ENCODE results near the gene B3GALT5. TPM values are rescaled to one million over a fixed set of nuclear protein-coding genes. Genes with fewer than 3 reads are reported as not detected.

The B3GALT5 gene
- total RNA-seq, 2 donors from 2014 or later = 0.05 to 0.06 TPM

DNA sequence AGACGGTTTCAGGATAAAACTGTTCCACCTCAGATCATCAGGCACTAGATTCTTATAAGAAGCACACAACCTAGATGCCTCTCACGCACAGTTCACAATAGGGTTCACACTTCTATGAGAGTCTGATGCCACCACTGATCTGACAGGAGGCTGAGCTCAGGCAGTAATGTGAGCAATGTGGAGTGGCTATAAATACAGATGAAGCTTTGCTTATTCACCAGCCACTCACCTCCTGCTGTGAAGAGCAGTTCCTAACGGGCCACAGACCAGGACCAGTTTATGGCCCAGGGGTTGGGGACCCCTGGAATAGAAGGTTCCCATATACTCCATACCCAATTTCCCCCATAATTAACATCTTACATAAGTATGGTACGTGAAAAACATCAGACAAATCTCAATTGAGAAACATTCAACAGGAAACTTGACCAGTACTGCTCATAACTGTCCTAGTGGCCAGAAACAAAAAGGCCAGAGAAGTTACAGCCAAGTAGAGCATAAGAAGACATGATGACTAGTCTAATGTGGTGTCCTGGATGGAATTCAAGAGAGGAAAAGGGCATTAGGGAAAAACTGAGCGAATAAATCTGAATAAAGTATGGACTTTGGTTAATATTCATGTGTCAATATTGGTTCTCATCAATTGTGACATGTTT is 107.5 kb downstream of the B3GALT5 start:
- intact Hi-C loops (cut with DNase I) = no loop called here
- ATAC-seq (peak in 1 of 2 donors; percentile 27), DNase-seq (no peak)

DNA sequence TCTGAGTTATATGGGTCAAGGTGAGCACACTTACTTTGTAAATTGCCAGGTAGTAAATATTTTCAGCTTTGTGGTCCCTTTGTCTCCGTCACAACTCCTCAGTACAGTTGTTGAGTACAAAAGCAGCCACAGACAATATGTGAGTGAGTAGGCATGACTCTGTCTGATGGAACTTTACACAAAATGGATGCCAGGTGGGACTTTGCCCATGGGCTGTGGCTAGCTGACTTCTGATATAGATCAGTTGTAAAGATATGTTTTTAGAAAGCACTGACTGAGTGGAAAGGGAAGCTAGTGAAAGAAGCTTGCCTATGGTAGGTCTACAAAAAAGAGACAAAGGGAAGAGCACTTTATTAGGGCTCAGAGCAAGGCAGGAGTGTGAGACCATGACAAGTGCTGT is 109.1 kb downstream of the B3GALT5 start:
- intact Hi-C loops (cut with DNase I) = no loop called here
- DNase-seq (no peak), ATAC-seq (no peak)

Other genes starting within 250 kb of the B3GALT5 start
- gene LCA5L, start 167.2 kb upstream of the B3GALT5 start, total RNA-seq = under 1 TPM; 0.82 to 0.84 TPM
- 10 to 100 TPM; 62.3 to 66.6 TPM for gene SH3BGR, start 161.0 kb upstream of the B3GALT5 start, total RNA-seq
- 1 to 10 TPM; 4.6 to 6.3 TPM for gene IGSF5, start 132.2 kb downstream of the B3GALT5 start, total RNA-seq

Data from left cardiac atrium (tissue), 4 donors.